Suprapubic skin (tissue), 4 donors: Measurements from ENCODE around the gene HELZ. TPM values are rescaled to one million over a fixed set of nuclear protein-coding genes. Genes with fewer than 3 reads are reported as not detected.

Experiments
- DNase-seq, 2 donors: peaks; one replicate each; pipeline ENCODE4 v3.0.0-alpha.2; 2019; ENCODE audit warnings: low spot score in 2 of 2
- H3K27ac ChIP-seq: fragments of 200-600 bp; sonication (generic); one replicate; pipeline ENCODE4 v1.5.1; 2019
- H3K27me3 ChIP-seq: fragments of 200-600 bp; sonication (generic); one replicate; pipeline ENCODE4 v1.5.1; 2019
- H3K36me3 ChIP-seq: fragments of 200-600 bp; sonication (generic); one replicate; pipeline ENCODE4 v1.5.1; 2019
- H3K4me1 ChIP-seq: fragments of 200-600 bp; sonication (generic); one replicate; pipeline ENCODE4 v1.5.1; 2019
- H3K4me3 ChIP-seq: fragments of 200-600 bp; sonication (generic); one replicate; pipeline ENCODE4 v1.5.1; 2019; ENCODE audit warnings: mild to moderate bottlenecking
- H3K9me3 ChIP-seq: fragments of 200-600 bp; sonication (generic); one replicate; pipeline ENCODE4 v1.5.1; 2019
- CTCF ChIP-seq, 2 donors: fragments of 200-600 bp in 1 of 2; fragments of 450-650 bp in 1 of 2; sonication (generic) in 1 of 2; IDR thresholded peaks; one replicate each; pipeline ENCODE4 v1.5.1; 2016 to 2019; ENCODE audit warnings: antibody characterized with exemption in 2 of 2, mild to moderate bottlenecking in 1 of 2, moderate library complexity in 1 of 2
- EP300 ChIP-seq: sonication (generic); formaldehyde crosslinking; IDR thresholded peaks from one replicate; pipeline ENCODE4 v1.6.1; 2017; ENCODE audit warnings: antibody characterized with exemption
- POLR2A ChIP-seq, 2 donors: fragments of 450-650 bp; IDR thresholded peaks; one replicate each; pipeline ENCODE4 v1.6.1; 2017; ENCODE audit warnings: antibody characterized with exemption in 2 of 2, mild to moderate bottlenecking in 2 of 2, moderate library complexity in 2 of 2
- POLR2AphosphoS5 ChIP-seq, 3 donors: sonication (generic); formaldehyde crosslinking; IDR thresholded peaks; one replicate each; pipeline ENCODE4 v1.6.1; 2017; ENCODE audit warnings: antibody characterized with exemption in 3 of 3
- WGBS: methylation state at CpG from one replicate; pipeline ENCODE4 v1.1.5; 2018; 5-methylcytosine and 5-hydroxymethylcytosine counted together
- total RNA-seq, 4 donors: library from RNA; depleted of rRNA; stranded (reverse); fragments of >200 nt; gene quantifications; one replicate each; pipeline ENCODE4 v1.1.0, GENCODE V29; 2016

Gene HELZ
- total RNA-seq, 4 donors from 2014 or later, result 30.9 to 88.5 (median 36.7) TPM

- 0% methylated on average over 3 of the region's 47 CpGs for WGBS
- Histone ChIP-seq H3K27me3 (no peaks in the 10 kb centered on the region), H3K4me1 (peaks cover 41% of the 10 kb centered on the region), H3K9me3 (no peaks in the 10 kb centered on the region), H3K27ac (peak overlapping the region; percentile 88), H3K36me3 (peaks cover under 1% of the 10 kb centered on the region), H3K4me3 (peak overlapping the region; percentile 94)
- TF ChIP-seq POLR2A (IDR thresholded peaks at IDR 0.05) (no peak), CTCF (IDR thresholded peaks at IDR 0.05) (no peak), POLR2AphosphoS5 (IDR thresholded peaks at IDR 0.05) (no peak), EP300 (no peak)
- DNase-seq, result no peak
Measured at GRCh38 chr17:67244431-67245072, 444 bp downstream of the HELZ start.

- no peaks in the 10 kb centered on the region for H3K9me3 ChIP-seq
- H3K4me1 ChIP-seq, result peaks cover 41% of the 10 kb centered on the region
- H3K36me3 ChIP-seq, result peaks cover 13% of the 10 kb centered on the region
- DNase-seq, result no peak
- H3K4me3 ChIP-seq, result peak overlapping the region; percentile 94
- TF ChIP-seq POLR2AphosphoS5 (IDR thresholded peaks at IDR 0.05), result no peak
- TF ChIP-seq EP300, result no peak
- TF ChIP-seq CTCF (IDR thresholded peaks at IDR 0.05), result no peak
- no peak for TF ChIP-seq POLR2A (IDR thresholded peaks at IDR 0.05)
- no peak overlapping the region for H3K27ac ChIP-seq
- H3K27me3 ChIP-seq, result no peaks in the 10 kb centered on the region
- WGBS, result 64% methylated on average over 5 of the region's 5 CpGs
Measured at GRCh38 chr17:67243284-67243683, 1.7 kb downstream of the HELZ start.

DNA sequence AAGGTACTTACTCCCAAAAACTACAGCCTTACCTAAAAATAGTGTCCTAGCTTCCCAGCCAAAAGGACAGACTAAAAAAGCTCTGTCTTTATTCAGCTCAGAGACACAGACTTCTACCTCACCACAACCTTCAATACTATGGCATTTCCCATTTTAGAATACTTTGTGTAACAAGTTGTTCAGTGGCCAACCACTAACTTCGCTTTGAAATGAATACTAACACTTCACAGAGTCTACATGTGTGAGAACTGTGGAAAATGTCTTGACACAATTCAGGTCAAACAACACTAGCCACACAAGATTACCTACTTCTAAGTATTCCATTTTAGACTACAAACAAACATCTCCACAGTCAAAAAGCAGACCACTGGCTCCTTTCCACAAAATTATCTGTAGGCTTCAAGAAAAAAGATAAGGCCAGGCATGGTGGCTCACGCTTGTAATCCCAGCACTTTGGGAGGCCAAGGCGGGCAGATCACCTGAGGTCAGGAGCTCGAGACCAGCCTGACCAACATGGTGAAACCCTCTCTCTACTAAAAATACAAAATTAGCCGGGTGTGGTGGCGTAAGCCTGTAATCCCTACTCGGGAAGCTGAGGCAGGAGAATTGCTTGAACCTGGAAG is 3.2 kb downstream of the HELZ start:
- no peak for DNase-seq
- Histone ChIP-seq H3K27ac (no peak overlapping the region), H3K9me3 (no peaks in the 10 kb centered on the region), H3K4me1 (peaks cover 39% of the 10 kb centered on the region), H3K4me3 (no peak overlapping the region), H3K36me3 (peaks cover 28% of the 10 kb centered on the region), H3K27me3 (no peaks in the 10 kb centered on the region)
- TF ChIP-seq EP300 (no peak), CTCF (IDR thresholded peaks at IDR 0.05) (no peak), POLR2AphosphoS5 (IDR thresholded peaks at IDR 0.05) (no peak), POLR2A (IDR thresholded peaks at IDR 0.05) (no peak)
- 95% methylated on average over 7 of the region's 7 CpGs for WGBS

DNA sequence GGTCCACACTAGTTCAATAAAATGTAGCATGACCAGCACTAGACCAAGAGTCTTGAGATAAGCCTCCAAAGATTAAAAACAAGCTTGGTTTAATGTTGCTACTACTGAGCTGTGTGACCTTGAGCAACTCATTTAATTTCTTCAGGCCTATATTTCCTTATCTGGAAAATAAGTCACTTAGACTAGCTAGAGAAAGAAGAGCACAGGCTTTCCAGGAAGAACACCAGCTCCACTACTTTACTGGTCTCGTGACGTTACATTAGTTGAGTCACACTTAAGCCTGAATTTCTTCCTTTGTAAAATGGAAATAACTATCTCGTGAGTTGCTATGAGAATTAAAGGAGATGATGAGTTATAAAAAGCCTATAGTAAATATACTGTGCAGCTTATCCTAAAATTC is 5.4 kb downstream of the HELZ start:
- Histone ChIP-seq H3K4me1 (peaks cover 24% of the 10 kb centered on the region), H3K27ac (no peak overlapping the region), H3K9me3 (no peaks in the 10 kb centered on the region), H3K4me3 (no peak overlapping the region), H3K36me3 (peaks cover 49% of the 10 kb centered on the region), H3K27me3 (no peaks in the 10 kb centered on the region)
- 72% methylated on average over 3 of the region's 3 CpGs for WGBS
- no peak for DNase-seq
- TF ChIP-seq EP300 (no peak), CTCF (IDR thresholded peaks at IDR 0.05) (no peak), POLR2A (IDR thresholded peaks at IDR 0.05) (no peak), POLR2AphosphoS5 (IDR thresholded peaks at IDR 0.05) (no peak)

- Histone ChIP-seq H3K4me3 (no peak overlapping the region), H3K9me3 (no peaks in the 10 kb centered on the region), H3K27ac (no peak overlapping the region), H3K27me3 (no peaks in the 10 kb centered on the region), H3K4me1 (peaks cover 18% of the 10 kb centered on the region), H3K36me3 (peaks cover 49% of the 10 kb centered on the region)
- TF ChIP-seq POLR2AphosphoS5 (IDR thresholded peaks at IDR 0.05), result no peak
- no peak for TF ChIP-seq EP300
- no peak for TF ChIP-seq POLR2A (IDR thresholded peaks at IDR 0.05)
- TF ChIP-seq CTCF (IDR thresholded peaks at IDR 0.05), result no peak
- DNase-seq, result no peak
- WGBS, result 94% methylated on average over 5 of the region's 5 CpGs
Measured at GRCh38 chr17:67238991-67239390, 6.0 kb downstream of the HELZ start.
